GM21737 (cell line): ENCODE results near the gene CCDC157.

Source experiments
- ATAC-seq: cut with Tn5 transposase; IDR thresholded peaks from one replicate; pipeline ENCODE4 v1.9.1; 2021; ENCODE audit warnings: mild to moderate bottlenecking, moderate library complexity; ENCODE audit not compliant: unreplicated experiment

The CCDC157 gene

DNA sequence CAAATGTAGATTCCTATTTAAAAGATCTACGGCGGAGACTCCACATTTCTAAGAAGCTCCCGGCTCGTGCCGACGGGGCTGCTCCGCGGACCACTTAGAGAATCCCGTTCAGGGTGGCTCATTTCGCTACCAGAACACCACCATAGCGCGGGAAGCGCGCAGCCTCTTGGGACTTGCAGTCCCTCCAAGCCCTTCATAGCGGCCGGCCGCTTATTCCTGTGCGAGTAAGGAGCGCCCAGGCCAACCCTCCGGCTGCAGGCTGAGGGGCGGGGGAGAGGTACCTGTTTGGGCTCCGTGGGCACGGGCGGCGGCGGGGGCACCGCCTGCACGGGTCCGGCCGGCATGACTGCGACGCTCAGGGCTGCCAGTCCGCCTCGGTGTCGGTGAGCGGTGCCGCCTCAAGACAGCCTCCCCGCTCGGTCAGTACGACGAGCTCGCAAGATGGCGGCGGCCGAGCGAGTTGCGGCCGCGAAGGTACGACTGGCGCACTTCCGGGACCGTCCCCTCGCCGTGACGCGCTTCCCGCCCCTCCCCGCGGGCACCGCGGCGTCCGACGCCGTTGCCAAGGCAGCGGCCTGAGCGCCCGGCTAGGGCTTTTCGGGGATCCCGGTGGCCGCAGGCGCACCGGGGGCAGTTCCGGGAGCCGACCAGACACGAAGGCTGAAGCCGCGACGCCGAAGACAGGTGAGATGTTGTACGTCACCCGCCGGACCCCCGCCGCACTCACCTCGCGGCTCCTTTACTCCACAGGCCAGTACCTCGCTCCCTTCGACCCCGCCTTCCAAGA lies at the start of gene CCDC157, which contains the start of gene SF3A1:
Gene CCDC157 (plus strand): TSS at position 559 of the 787 bp plus-strand sequence. CDS start 8,994 bp downstream, outside the sequence.
Gene SF3A1 (minus strand): TSS at position 446 of the 787 bp plus-strand sequence. CDS start 102 bp downstream, at position 344.
- ATAC-seq, result peak; percentile 82

DNA sequence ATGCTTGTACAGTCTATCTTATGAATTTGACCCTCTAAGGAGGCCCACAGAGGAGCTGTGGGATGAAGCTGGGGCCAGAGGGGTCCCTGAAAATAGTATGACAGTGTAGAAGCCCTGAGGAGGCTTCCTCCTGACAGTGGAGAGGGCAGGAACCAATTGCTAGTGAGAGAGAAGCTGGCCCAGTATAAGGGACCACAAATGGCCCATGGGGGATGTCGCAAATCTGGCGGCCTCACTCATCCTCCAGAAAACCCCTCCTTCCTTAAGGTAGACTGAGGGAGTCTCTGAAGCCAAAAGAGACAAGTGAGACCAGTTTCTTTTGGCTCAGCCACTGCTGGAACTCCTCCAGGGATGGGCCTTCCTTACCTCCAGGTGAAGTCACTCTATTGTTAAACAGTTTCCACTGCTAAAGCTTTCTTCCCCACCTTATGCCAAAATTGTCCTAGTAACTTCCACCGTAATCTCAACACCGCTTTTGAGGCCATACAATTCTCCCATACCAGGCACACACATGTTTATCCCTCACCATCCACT lies 49.7 kb upstream of the CCDC157 start:
- ATAC-seq, result no peak

- ATAC-seq, result no peak
Observed at GRCh38 chr22:30308093-30308492, 48.7 kb upstream of the CCDC157 start.

- no peak for ATAC-seq
Observed at GRCh38 chr22:30308518-30309230, 48.1 kb upstream of the CCDC157 start.

GRCh38 chr22:30309951-30310741 lies 46.7 kb upstream of the CCDC157 start:
- ATAC-seq, result no peak

GRCh38 chr22:30310881-30311771 lies 45.7 kb upstream of the CCDC157 start:
- no peak for ATAC-seq

DNA sequence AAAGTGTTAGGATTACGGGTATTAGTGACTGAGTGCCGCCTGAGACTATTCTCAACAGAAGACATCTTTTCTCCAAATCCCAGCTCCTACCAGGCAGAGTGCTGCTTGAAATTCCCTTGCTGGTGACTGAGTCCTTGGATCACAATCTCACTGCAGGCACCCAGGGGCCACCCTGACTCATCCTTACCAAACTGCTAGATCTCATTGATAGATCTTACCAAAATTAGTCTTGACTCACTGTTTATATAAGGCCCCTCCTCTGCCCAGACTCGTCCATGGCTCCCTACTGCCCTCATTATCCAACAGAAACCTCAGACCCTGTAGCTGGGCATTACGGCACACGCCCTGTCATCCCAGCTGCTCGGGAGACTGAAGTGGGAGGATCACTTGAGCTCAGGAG lies 44.8 kb upstream of the CCDC157 start:
- no peak for ATAC-seq

GRCh38 chr22:30313527-30314363 lies 43.1 kb upstream of the CCDC157 start:
- ATAC-seq, result no peak

GRCh38 chr22:30314915-30315314 lies 41.9 kb upstream of the CCDC157 start:
- ATAC-seq, result no peak

- no peak for ATAC-seq
Observed at GRCh38 chr22:30315962-30316576, 40.7 kb upstream of the CCDC157 start.

GRCh38 chr22:30317778-30318177 lies 39.0 kb upstream of the CCDC157 start:
- no peak for ATAC-seq

- ATAC-seq, result no peak
Observed at GRCh38 chr22:30318799-30319419, 37.9 kb upstream of the CCDC157 start.

DNA sequence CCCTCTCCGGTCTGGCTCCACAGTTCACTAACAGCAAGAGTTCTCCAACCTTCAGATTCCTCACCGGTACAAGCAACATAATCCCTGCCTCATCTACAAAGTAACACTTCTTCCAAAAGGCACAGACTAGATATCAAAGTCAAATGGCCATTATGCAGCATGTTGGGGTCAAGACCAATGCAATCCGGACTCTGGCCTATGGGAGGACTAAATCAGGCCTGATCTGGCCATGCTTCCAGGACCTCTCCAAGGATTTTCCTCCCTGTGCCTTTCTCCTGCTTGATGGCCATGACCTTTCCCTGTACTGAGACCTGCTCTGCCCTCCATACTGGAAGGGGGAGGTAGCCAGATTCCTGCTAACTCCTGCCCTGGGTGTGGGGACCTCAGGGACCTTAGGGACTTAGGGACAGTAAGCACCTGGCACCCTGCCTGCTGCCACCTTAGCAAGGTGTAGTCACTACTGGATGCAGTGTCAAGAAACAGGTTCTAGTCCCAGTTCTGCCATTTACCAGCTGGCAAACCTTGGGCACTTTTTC lies 36.7 kb upstream of the CCDC157 start:
- ATAC-seq, result no peak

GRCh38 chr22:30321461-30321860 lies 35.3 kb upstream of the CCDC157 start:
- ATAC-seq, result no peak

DNA sequence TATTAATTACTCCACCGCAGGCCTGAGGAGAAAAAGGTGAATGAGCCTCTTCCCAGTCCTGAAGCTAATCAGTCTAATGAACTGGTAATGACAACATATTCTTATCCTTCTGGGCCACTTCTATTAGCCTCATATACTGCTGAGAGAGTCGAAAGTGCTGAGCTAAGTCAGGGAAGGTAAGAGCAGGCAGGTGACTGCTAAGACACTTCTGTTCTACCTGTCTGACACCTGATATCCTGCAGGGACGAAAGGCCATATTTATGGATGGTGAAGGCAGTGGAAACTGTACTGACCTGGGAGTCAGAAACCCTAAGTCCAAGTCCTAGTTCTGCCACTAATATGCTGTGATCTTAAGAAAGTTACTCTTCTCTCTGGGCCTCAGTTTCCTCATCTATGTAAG lies 33.6 kb upstream of the CCDC157 start:
- ATAC-seq, result no peak

DNA sequence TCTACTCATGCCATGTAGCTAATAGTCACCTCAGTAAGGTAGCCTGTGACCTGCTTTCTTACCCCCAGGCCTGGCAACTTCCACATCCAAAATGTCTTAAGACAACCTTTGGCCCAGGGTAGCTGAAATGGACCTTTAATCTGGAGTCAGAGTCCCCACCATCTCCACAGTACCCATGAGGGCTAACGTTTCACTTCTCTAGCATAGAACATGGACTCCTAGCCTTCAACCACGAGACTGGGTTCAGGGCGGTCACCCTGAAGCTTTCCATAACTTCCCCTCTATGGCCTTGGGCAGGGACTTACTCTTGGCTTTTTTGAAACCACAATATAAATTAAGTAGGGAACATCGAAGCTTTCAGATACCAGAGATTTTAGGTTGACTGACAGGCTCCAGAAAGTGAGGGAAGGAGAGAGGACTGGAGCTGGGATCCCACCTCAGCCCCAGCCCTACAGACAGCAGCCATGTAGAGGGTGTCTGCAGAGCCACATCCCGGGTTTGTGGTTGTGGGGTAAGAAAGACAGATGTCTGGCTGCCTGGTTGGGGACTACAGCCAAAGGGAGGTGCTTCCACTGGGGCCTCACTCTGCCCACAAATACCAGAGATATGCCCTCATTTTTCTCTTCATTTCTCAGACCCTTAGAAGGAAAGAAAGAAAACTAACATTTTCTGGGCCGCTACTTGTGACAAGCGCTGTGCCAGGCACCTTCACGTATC lies 32.6 kb upstream of the CCDC157 start:
- ATAC-seq, result no peak

GRCh38 chr22:30325065-30325720 lies 31.6 kb upstream of the CCDC157 start:
- no peak for ATAC-seq
